Left renal cortex interstitium (tissue), 4 donors: ENCODE measurements around the gene FETUB. TPM values are rescaled to one million over a fixed set of nuclear protein-coding genes. Genes with fewer than 3 reads are reported as not detected.
"Not testable (repeated sequence)": the region's sequence is repeated elsewhere in the genome, so short reads cannot be mapped to it uniquely, and the experiment has no call there.

Experiments
- DNase-seq, 4 donors: peaks; one replicate each; pipeline ENCODE4 v3.0.0-alpha.2; 2013; ENCODE audit warnings: low read depth in 4 of 4, low spot score in 2 of 4, missing footprints in 1 of 4
- polyA plus RNA-seq, 4 donors: library from polyadenylated mRNA; unstranded; fragments of 120-200 nt; gene quantifications; one replicate each; pipeline ENCODE4 v1.2.1, GENCODE V29; 2013; ENCODE audit not compliant: insufficient read length in 4 of 4

Gene FETUB
- polyA plus RNA-seq, 4 donors = 0.33 to 0.65 (median 0.48) TPM; not detected in 1

- peak in 1 of 4 donors; percentile 23 for DNase-seq
These were observed 25.5 kb downstream of the FETUB start, which contains the start of gene HRG for GRCh38 chr3:186665625-186666188. Gene HRG, plus strand, starts transcription at chr3:186666014. Its CDS starts 18 bp downstream, at chr3:186666032.

GRCh38 chr3:186668426-186668825 lies 28.2 kb downstream of the FETUB start:
- no peak for DNase-seq

- DNase-seq = no peak
These were observed 29.3 kb downstream of the FETUB start for GRCh38 chr3:186669378-186670084.

GRCh38 chr3:186670155-186670554 lies 30.0 kb downstream of the FETUB start:
- DNase-seq = no peak

- DNase-seq = no peak
These were observed 30.9 kb downstream of the FETUB start for GRCh38 chr3:186671051-186671450.

- DNase-seq = no peak
These were observed 38.4 kb downstream of the FETUB start for GRCh38 chr3:186678604-186679003.

GRCh38 chr3:186679151-186679550 lies 39.0 kb downstream of the FETUB start:
- DNase-seq = no peak

- no peak for DNase-seq
These were observed 40.7 kb downstream of the FETUB start for GRCh38 chr3:186680869-186681268.

- DNase-seq = no peak
These were observed 42.6 kb downstream of the FETUB start for GRCh38 chr3:186682812-186683211.

- DNase-seq = no peak
These were observed 43.8 kb downstream of the FETUB start for GRCh38 chr3:186683979-186684378.

GRCh38 chr3:186686475-186686874 lies 46.3 kb downstream of the FETUB start:
- DNase-seq = not testable (repeated sequence)

- no peak for DNase-seq
These were observed 47.0 kb downstream of the FETUB start for GRCh38 chr3:186687120-186687651.

- not testable (repeated sequence) for DNase-seq
These were observed 50.1 kb downstream of the FETUB start for GRCh38 chr3:186690304-186690703.

GRCh38 chr3:186691676-186692075 lies 51.5 kb downstream of the FETUB start:
- no peak for DNase-seq

GRCh38 chr3:186693843-186694242 lies 53.6 kb downstream of the FETUB start:
- DNase-seq = no peak

- no peak for DNase-seq
These were observed 54.3 kb downstream of the FETUB start for GRCh38 chr3:186694288-186695032.

- no peak for DNase-seq
These were observed 56.3 kb downstream of the FETUB start for GRCh38 chr3:186696522-186696921.

GRCh38 chr3:186697510-186697909 lies 57.3 kb downstream of the FETUB start:
- no peak for DNase-seq

GRCh38 chr3:186700267-186700666 lies 60.1 kb downstream of the FETUB start:
- no peak for DNase-seq

GRCh38 chr3:186702451-186702850 lies 62.3 kb downstream of the FETUB start:
- not testable (repeated sequence) for DNase-seq
